Suprapubic skin (tissue), 3 donors: ENCODE measurements around the gene MTHFSD.

Source experiments
- CTCF ChIP-seq, 2 donors: fragments of 200-600 bp in 1 of 2; fragments of 450-650 bp in 1 of 2; sonication (generic) in 1 of 2; IDR thresholded peaks; one replicate each; pipeline ENCODE4 v1.5.1; 2016 to 2019; ENCODE audit warnings: antibody characterized with exemption in 2 of 2, mild to moderate bottlenecking in 1 of 2, moderate library complexity in 1 of 2
- EP300 ChIP-seq: sonication (generic); formaldehyde crosslinking; IDR thresholded peaks from one replicate; pipeline ENCODE4 v1.6.1; 2017; ENCODE audit warnings: antibody characterized with exemption
- POLR2A ChIP-seq, 2 donors: fragments of 450-650 bp; IDR thresholded peaks; one replicate each; pipeline ENCODE4 v1.6.1; 2017; ENCODE audit warnings: antibody characterized with exemption in 2 of 2, mild to moderate bottlenecking in 2 of 2, moderate library complexity in 2 of 2

GRCh38 chr16:86593913-86594620 is 39.0 kb upstream of the MTHFSD start:
- TF ChIP-seq POLR2A (IDR thresholded peaks at IDR 0.05), result no peak
- TF ChIP-seq CTCF (IDR thresholded peaks at IDR 0.05), result no peak
- no peak for TF ChIP-seq EP300
